B cell (primary cell): ENCODE measurements around the gene DNAH11.

Source experiments
- CTCF ChIP-seq: fragments of 200-600 bp; IDR thresholded peaks from one replicate; pipeline ENCODE4 v1.8.0; 2022; ENCODE audit warnings: antibody characterized with exemption, mild to moderate bottlenecking
- EZH2 ChIP-seq: IDR thresholded peaks from 2 replicates; pipeline ENCODE4 v1.6.1; 2012; ENCODE audit warnings: borderline replicate concordance, low read depth, mild to moderate bottlenecking, moderate library complexity, low read length; ENCODE audit not compliant: insufficient read depth, poor library complexity, severe bottlenecking

DNA sequence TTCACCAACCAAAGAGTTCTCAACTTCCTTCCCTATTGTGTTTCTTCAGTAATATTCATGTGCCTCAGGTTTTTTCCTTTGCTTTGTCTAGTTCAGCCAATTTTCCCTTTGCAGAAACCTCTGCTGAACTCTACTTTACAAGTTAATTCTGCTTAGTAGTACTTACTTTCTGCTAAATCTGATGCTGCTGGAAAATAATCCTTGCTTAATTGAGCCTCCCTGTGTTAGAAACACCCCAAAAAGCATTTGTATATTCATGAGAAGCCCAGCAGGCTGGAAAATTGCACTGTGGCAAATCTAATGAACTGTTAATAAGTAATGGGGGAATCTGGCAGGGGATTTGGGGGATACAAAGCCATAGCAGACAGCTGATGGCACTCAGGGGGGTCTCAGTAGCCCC is 324.4 kb downstream of the DNAH11 start:
- TF ChIP-seq CTCF: no peak
- TF ChIP-seq EZH2: no peak
